Smooth muscle cell (in vitro differentiated cells): ENCODE data around the gene TMPRSS12. TPM values are rescaled to one million over a fixed set of nuclear protein-coding genes. Genes with fewer than 3 reads are reported as not detected.

Source experiments
- DNase-seq: peaks from one replicate; lab custom pipeline; 2025; ENCODE audit not compliant: unreplicated experiment; lab: John Stamatoyannopoulos, UW
- H2AFZ ChIP-seq: fragments of 200-600 bp; sonication (generic); 2 replicates; pipeline ENCODE4 v1.6.0; 2016; ENCODE audit warnings: antibody characterized with exemption, low read depth, mild to moderate bottlenecking
- H3F3A ChIP-seq: fragments of 200-600 bp; sonication (generic); 2 replicates; pipeline ENCODE4 v1.6.0; 2017; ENCODE audit warnings: antibody characterized with exemption, low read depth
- H3K27ac ChIP-seq: fragments of 200-600 bp; sonication (generic); 2 replicates; pipeline ENCODE4 v1.5.1; 2016; ENCODE audit warnings: low read depth, mild to moderate bottlenecking
- H3K27me3 ChIP-seq: fragments of 200-600 bp; sonication (generic); 2 replicates; pipeline ENCODE4 v1.6.1; 2016; ENCODE audit warnings: low read depth, mild to moderate bottlenecking
- H3K36me3 ChIP-seq: fragments of 200-600 bp; sonication (generic); 2 replicates; pipeline ENCODE4 v1.5.1; 2016; ENCODE audit warnings: low read depth
- H3K4me1 ChIP-seq: fragments of 200-600 bp; sonication (generic); 2 replicates; pipeline ENCODE4 v1.5.1; 2016; ENCODE audit warnings: low read depth
- H3K4me2 ChIP-seq: fragments of 200-600 bp; sonication (generic); 2 replicates; pipeline ENCODE4 v1.6.0; 2016; ENCODE audit warnings: mild to moderate bottlenecking
- H3K4me3 ChIP-seq: fragments of 200-600 bp; sonication (generic); 2 replicates; pipeline ENCODE4 v1.5.1; 2016; ENCODE audit warnings: mild to moderate bottlenecking
- H3K79me2 ChIP-seq: fragments of 200-600 bp; sonication (generic); 2 replicates; pipeline ENCODE4 v1.6.0; 2016; ENCODE audit warnings: low read depth, mild to moderate bottlenecking
- H3K9ac ChIP-seq: fragments of 200-600 bp; sonication (generic); 2 replicates; pipeline ENCODE4 v1.6.0; 2016; ENCODE audit warnings: low read depth
- H3K9me3 ChIP-seq: fragments of 200-600 bp; sonication (generic); replicated peaks from 2 replicates; pipeline ENCODE4 v1.5.1; 2016; ENCODE audit warnings: low read depth
- H4K20me1 ChIP-seq: fragments of 200-600 bp; sonication (generic); 2 replicates; pipeline ENCODE4 v1.6.0; 2016; ENCODE audit warnings: low read depth
- WGBS: methylation state at CpG from one replicate; pipeline ENCODE4 v1.1.7; 2016; ENCODE audit warnings: low lambda C conversion rate; 5-methylcytosine and 5-hydroxymethylcytosine counted together
- polyA plus RNA-seq: library from polyadenylated mRNA; unstranded; fragments of >200 nt; fragmentation: Nextera tagmentation; extraction: Ambion mirVana; gene quantifications from 2 replicates; pipeline ENCODE4 v1.2.1, GENCODE V29; 2016
- total RNA-seq: library from RNA; depleted of rRNA; stranded (reverse); fragments of >200 nt; gene quantifications from 2 replicates; pipeline ENCODE4 v1.2.3, GENCODE V29; 2014
- TF ChIP-seq, protein P1 (sequence below): fragments of 200-600 bp; sonication (generic); IDR thresholded peaks from 2 replicates; pipeline ENCODE4 v1.5.1; 2017; ENCODE audit warnings: borderline replicate concordance, mild to moderate bottlenecking, antibody characterized with exemption; ENCODE audit not compliant: insufficient read depth, poor library complexity, severe bottlenecking

TMPRSS12 gene
- total and polyA plus RNA-seq, 2 experiments from 2014 or later = not detected

- Histone ChIP-seq H3K4me1 (no peaks in the 10 kb centered on the region), H3K4me3 (no peak overlapping the region), H3K79me2 (no peaks in the 10 kb centered on the region), H3K9me3 (no peaks in the 10 kb centered on the region), H3K4me2 (no peak overlapping the region), H3F3A (peaks cover 5% of the 10 kb centered on the region), H4K20me1 (no peaks in the 10 kb centered on the region), H3K9ac (no peak overlapping the region), H3K27me3 (no peaks in the 10 kb centered on the region), H2AFZ (peak overlapping the region; percentile 11), H3K27ac (peak overlapping the region; percentile 64), H3K36me3 (no peaks in the 10 kb centered on the region)
- DNase-seq = no peak
- WGBS = 61% methylated on average over 2 of the region's 2 CpGs
- TF ChIP-seq, protein P1, sequence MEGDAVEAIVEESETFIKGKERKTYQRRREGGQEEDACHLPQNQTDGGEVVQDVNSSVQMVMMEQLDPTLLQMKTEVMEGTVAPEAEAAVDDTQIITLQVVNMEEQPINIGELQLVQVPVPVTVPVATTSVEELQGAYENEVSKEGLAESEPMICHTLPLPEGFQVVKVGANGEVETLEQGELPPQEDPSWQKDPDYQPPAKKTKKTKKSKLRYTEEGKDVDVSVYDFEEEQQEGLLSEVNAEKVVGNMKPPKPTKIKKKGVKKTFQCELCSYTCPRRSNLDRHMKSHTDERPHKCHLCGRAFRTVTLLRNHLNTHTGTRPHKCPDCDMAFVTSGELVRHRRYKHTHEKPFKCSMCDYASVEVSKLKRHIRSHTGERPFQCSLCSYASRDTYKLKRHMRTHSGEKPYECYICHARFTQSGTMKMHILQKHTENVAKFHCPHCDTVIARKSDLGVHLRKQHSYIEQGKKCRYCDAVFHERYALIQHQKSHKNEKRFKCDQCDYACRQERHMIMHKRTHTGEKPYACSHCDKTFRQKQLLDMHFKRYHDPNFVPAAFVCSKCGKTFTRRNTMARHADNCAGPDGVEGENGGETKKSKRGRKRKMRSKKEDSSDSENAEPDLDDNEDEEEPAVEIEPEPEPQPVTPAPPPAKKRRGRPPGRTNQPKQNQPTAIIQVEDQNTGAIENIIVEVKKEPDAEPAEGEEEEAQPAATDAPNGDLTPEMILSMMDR = no peak
Observed at GRCh38 chr12:50839042-50839441, 3.7 kb upstream of the TMPRSS12 start.

DNA sequence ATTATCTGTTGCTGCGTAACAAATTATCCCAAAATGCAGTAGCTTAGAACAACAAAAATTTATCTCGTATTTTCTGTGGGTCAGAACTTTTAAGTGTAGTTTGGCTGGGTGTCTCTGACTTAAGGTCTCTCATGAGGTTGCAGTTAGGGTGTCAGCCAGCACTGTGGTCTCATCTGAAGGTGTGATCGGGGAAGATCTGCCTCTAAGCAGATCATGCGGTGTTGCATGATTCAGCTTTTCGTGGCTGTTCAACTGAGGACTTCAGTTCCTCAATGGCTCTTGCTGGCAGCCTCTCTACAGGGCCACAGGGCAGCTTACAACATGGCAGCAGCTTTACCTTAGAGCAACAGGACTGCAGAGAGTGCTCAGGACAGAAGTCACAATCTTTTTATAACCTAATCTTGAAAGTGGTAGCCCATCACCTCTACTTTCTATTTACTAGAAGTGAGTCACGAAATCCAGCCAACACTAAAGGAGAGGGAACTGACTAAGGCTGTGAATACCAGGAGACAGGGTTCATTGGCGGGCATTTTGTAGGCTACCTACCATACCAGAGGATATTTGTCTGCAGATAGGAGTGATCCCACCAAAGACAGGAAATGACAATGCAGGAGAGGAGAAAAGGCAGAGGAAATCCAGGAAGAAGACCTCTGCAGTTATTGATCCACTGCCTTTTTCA is 1.8 kb upstream of the TMPRSS12 start:
- H3F3A ChIP-seq = peaks cover 5% of the 10 kb centered on the region
- WGBS = 94% methylated on average over 7 of the region's 7 CpGs
- H2AFZ ChIP-seq = no peak overlapping the region
- no peaks in the 10 kb centered on the region for H3K9me3 ChIP-seq
- no peak overlapping the region for H3K27ac ChIP-seq
- H3K79me2 ChIP-seq = no peaks in the 10 kb centered on the region
- no peak for DNase-seq
- no peak overlapping the region for H3K4me2 ChIP-seq
- H3K9ac ChIP-seq = no peak overlapping the region
- no peaks in the 10 kb centered on the region for H3K36me3 ChIP-seq
- H3K27me3 ChIP-seq = no peaks in the 10 kb centered on the region
- TF ChIP-seq, protein P1 = no peak
- H4K20me1 ChIP-seq = no peaks in the 10 kb centered on the region
- no peak overlapping the region for H3K4me3 ChIP-seq
- H3K4me1 ChIP-seq = no peaks in the 10 kb centered on the region

DNA sequence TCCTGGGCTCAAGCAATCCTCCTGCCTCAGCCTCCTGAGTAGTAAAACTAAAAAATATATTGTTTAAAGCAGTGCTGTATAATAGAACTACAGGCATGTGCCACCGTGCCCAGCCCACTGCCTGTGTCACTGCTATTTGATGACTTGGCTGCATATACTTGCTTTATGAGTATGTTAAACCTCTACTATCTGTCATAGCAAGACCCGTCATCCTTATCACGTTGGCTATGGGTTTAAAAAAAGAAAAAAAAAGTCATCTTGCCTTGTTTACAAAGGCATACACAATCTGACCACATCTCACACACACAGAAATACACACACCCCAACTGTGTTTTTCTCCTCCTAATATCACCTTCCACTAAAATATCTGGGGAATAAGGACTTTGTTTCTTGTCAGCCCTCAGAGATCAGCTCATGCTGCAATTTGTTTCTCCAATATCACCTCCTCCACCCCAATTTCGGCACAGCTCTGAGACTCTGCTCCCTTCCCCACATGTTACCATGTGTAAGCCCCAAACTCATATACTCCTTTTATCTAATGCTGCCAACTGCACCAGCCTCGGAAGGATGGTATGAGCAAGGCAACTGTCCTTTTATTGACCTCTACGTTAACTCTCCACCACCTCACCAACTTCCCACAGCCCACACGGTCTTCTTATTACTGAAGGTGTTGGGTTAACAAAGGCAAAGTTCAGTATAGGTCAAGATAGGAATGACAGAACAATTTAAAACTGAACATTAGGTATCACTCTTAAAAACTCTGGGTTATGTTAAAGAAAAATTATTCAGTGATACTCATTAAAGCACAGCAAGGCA is 802 bp upstream of the TMPRSS12 start:
- H2AFZ ChIP-seq = no peak overlapping the region
- H3F3A ChIP-seq = peaks cover 5% of the 10 kb centered on the region
- H3K4me2 ChIP-seq = no peak overlapping the region
- H3K27ac ChIP-seq = peak overlapping the region; percentile 60
- TF ChIP-seq, protein P1 = no peak
- no peak for DNase-seq
- no peaks in the 10 kb centered on the region for H3K79me2 ChIP-seq
- H3K4me1 ChIP-seq = no peaks in the 10 kb centered on the region
- H3K4me3 ChIP-seq = no peak overlapping the region
- H4K20me1 ChIP-seq = no peaks in the 10 kb centered on the region
- no peak overlapping the region for H3K9ac ChIP-seq
- H3K36me3 ChIP-seq = no peaks in the 10 kb centered on the region
- H3K9me3 ChIP-seq = no peaks in the 10 kb centered on the region
- no peaks in the 10 kb centered on the region for H3K27me3 ChIP-seq
- 54% methylated on average over 7 of the region's 7 CpGs for WGBS
